Activated T-helper 1 cell treated with Interleukin-2 at 50 U/mL for 16 hours (primary cell): Measurements from ENCODE around the gene NUAK2.
"Not testable (repeated sequence)": the region's sequence is repeated elsewhere in the genome, so short reads cannot be mapped to it uniquely, and the experiment has no call there.

ENCODE experiments used
- DNase-seq: peaks from one replicate; pipeline ENCODE4 v3.0.0-alpha.2; 2020; ENCODE audit warnings: low read depth

NUAK2 gene

DNA sequence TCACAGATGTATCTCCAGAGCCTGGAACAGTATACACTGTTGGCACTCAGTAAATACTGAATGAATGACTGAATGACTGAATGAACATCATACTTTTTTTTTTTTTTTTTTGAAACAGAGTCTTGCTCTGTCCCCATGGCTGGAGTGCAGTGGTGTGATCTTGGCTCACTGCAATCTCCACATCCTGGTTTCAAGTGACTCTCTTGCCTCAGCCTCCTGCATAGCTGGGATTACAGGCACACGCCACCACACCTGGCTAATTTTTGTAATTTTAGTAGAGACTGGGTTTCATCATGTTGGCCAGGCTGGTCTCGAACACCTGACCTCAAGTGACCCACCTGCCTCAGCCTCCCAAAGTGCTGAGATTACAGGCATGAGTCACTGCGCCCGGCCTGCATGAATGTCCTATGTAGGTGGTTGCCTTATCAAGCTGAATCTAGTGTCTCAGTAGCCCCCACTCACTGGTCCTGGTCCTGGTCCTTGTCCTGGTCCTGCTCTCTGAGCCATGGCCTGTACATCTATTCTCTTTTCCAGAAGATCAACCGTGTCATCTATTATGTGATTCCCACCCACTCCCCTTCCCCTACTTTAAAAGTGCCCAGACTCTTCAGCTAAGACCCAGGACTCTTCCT is 23.9 kb downstream of the NUAK2 start:
- DNase-seq: not testable (repeated sequence)

DNA sequence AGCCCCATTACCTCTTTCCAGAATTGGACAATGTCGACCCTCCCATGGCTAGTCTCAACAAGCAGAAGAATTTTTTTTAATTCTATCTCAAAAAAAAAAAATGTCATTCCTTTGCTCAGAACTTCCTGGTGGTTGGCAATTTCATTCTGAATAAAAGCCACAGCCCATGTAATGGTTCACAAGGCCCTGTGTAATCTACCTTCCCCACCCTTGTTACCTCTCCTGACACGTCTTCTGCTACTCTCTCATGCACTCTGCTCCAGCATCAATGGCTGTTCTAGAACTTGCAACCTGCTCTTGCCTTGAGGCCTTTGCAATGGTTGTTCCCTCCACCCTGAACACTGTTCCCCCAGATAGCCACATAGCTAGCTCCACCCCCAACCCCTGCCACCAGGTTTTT is 25.4 kb downstream of the NUAK2 start:
- DNase-seq: no peak

DNA sequence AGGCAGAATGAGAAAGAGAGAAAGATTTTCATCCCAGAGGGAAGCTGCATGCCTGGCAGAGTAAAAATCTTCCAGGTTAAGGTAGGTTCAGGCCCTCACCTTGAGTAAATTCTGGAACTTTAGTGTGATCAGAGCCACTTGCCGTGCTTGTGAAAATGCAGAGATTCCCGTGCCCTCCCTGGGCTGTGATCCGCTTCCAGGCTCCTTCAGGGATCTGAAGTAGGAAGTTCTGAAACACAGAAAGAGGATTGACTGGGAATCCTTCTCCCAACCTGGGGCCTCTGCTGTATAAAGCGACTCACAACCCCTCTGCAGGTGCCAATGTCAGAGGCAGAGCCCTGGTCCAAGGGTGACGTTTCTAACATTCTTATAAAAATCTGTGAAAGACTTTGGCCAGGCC is 26.6 kb downstream of the NUAK2 start:
- DNase-seq: no peak

DNA sequence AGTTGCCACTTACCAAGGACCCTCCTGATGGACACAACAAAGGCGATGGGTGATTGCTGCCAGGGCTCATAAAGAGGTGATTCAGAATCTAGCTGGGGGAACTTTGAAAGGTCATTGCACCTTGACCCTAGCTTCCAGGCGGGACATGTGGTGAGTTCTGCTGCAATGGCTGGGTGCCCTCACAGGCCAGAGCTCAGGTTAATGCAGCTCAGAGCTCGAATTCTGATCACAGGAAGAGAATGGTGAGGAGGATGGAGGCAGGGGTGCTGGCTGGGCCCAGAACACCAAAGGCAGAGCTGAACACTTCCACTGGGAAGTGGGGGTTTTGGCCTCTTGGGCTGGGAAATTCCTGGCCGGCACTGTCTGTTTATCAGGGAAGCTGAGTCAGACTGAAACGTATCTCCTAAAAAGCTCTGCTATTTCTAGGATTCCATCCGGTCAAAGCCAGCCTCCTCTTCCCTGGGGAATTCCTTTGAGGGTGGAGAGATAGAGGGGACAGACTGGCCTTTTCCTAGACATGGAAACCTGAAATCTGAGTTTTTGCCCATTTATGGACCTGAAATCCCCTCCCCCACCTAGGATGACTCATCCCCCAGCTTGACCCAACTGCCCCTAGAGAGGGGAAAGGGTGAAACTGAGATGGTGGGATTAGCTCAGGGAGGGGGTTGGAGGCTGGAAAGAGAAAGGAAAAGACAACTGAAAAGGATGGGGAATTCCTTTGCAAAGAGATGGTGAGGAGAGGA is 27.2 kb downstream of the NUAK2 start:
- DNase-seq: no peak

DNA sequence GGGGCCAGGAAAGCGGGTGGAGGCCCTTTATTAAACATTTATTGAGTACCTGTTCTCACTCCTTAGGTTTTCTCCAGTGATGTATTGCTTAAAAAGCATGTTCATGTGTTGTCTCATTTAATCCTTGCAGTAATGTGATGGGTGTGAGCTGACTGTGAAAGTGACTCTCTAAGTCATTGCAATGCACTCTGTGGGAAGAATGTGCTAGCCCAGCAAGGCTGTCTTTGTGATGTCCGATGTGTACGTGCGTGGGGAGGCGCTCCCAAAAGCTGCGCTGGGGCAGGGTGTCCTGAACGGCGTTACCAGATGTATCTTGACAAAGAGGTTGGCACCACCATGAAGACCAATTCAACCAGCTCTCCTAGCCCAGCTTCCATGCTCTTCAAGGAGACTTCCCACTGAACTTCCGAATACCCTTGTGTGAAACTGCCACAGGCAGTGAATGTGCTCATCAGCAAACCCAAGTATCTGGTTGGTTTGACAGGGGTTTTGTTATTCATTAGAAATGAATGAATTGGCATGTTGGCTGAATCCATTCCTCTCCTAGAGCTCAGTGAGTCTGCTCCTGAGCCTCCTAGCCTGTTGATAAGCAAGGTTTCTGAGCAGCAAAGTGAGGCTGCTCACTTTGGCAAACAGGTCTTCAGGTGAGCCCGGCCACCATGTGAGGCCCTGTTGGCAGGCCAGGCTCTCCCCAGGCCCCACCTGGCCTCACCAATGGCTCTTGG is 28.0 kb downstream of the NUAK2 start:
- DNase-seq: no peak

DNA sequence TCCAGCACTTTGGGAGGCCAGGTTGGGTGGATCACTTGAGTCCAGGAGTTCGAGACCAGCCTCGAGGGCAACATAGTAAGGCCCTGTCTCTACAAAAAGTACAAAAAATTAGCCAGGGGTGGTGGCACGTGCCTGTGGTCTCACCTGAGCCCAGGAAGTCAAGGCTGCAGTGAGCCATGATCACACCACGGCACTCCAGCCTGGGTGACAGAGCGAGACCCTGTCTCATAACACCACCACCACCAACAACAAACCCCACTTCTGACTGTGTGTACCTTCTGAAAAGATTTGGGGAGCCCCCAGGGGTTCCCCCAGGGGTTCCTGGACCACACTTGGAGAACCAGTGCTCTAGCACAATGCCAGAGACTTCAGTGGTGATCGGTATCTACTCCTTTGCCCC is 29.9 kb downstream of the NUAK2 start:
- DNase-seq: no peak

DNA sequence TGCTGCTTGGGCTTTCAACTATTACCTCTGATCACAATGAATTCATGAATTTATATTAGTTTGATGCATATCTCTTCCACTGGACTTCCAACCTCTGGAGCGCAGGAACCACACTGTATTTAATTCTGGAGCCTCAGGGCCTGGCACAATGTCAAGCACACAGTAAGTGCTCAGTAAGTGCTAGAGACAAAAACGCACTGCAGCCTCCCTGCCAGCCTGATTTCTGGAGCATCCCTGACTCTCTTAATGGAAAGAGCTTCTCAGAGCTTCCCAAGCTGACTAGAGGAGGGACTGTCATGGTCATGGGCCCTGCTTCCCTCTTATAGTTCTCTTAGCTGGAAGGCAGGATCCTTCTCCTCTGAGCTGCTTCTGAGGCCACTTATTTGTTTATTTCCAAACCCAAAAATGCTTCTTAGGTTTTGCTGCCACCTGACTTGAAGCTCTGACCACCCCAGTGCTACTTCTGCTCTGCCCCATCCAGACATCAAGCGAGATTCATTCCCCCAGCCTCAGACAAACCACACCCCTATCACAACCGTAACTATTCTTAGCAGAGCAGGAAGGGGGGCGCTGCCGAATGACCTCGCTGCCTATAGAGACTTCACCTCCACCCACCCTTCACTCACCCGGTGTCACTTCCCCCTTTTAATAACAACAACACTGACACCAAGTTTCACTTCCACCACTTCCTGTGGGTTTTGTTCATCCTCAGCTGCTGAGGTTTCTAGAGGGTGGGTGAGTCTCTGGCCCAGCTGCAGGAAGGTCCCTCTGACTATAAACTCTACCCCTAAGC is 33.6 kb downstream of the NUAK2 start:
- peak; percentile 71 for DNase-seq

DNA sequence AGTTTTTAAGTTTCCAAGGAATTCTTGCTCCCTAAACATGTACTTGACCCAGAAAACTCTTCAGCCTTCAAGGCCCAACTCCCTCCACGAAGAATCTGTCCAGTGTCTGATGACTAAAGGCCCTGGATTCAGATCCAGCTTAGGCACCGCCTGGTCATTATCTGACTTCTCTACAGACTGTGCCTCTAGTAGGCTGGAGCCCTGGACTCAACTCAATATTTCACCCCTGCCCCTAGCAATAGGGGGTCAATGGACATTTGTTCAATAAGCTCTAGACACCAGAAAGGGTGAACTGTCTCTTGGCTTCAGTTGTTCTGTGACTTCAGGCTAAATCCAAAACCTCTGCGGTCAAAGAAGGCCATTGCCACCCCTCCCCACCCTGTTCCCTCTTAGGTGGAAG is 34.5 kb downstream of the NUAK2 start:
- DNase-seq: no peak

DNA sequence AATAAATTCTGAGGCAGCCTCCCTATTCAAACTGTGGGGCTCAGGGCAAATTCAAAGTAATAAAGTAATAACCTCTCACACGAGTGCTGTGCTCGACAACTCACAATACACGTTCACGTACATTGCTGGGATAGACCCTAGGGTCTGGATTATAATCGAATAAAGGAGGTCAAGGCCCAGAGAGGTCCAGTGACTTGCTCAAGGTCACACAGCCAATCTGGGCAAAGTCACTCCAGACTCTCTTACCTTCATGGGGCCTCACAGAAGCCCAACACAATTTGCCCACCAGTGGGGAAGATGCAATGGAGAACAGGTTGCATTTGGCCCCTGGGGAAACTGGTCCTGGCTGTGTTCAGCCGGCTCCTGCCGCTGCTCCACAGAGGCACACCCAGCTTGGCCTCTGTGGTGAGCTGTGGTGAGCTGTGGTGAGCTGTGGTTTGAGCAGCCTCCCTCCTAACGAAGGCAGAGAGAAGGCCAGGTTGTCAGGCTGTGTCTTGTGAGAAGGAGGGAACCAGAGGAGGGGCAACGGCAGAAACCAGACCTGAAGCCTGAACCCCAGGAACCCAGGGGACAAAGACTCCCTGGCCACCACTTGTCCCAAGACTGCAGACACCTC is 35.1 kb downstream of the NUAK2 start:
- peak; percentile 61 for DNase-seq

DNA sequence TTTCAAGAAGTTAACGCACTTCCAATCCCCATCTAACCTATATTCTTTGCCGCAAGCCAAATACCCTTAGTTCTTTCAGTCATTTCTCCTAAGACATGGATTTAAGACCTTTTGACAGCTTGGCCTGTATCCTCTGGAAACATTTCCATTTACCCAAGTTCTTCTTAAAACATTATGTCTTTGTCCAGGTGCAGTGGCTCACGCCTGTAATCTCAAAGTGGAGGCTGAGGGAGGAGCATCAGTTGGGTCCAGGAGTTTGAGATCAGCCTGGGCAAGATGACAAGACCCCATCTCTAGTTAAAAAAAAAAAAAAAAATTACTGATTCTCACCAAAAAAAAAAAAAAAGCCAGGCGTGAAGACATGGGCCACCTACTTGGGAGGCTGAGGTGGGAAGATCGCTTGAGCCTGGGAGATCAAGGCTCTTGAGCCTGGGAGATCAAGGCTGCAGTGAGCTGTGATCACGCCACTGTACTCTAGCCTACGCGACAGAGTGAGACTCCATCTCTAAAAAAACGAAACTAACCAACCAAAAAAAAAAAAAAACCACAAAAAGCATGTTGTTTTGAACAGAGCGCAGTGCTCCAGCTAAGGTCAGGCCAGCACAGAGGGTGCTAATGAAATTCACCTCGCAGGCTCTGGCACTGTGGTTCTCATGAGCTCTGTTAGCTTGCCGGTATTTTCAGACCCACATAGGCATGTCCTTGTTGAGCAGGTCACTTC is 36.0 kb downstream of the NUAK2 start:
- peak; percentile 44 for DNase-seq

DNA sequence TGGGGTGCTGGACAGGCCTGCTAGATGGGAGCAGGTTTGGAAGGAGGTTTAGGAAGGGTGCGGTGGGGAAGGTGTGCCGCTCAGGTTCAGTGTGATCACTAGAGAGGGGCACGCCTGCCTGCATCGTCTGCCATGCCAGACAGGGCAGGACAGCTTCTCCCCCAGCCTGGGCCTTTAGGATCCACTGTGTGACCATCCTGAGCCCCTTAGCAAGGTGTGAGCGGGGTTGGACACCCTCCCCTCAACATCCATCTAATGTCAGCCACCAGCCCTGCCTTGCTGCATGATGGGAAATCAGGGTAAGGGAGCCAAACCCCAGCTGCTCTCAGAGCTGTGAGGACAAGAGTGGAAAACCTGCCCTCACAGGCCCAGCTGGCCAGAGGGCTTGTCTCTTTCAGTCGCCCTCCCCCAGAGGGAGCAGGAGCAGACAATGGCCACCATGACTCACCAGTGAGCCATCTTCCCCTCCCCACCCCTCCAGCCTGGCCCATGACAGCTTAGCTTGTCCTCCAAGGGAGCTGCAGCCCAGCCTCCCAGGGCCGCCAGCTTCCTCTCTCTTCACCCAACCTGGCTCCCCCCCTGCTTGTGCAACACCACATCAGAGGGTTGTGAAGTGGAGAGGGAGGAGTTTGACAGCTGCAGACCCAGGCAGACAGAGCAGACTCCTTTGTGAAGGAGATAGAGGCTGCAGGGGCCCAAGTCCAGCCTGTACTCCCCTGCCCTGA is 37.0 kb downstream of the NUAK2 start:
- peak; percentile 89 for DNase-seq

DNA sequence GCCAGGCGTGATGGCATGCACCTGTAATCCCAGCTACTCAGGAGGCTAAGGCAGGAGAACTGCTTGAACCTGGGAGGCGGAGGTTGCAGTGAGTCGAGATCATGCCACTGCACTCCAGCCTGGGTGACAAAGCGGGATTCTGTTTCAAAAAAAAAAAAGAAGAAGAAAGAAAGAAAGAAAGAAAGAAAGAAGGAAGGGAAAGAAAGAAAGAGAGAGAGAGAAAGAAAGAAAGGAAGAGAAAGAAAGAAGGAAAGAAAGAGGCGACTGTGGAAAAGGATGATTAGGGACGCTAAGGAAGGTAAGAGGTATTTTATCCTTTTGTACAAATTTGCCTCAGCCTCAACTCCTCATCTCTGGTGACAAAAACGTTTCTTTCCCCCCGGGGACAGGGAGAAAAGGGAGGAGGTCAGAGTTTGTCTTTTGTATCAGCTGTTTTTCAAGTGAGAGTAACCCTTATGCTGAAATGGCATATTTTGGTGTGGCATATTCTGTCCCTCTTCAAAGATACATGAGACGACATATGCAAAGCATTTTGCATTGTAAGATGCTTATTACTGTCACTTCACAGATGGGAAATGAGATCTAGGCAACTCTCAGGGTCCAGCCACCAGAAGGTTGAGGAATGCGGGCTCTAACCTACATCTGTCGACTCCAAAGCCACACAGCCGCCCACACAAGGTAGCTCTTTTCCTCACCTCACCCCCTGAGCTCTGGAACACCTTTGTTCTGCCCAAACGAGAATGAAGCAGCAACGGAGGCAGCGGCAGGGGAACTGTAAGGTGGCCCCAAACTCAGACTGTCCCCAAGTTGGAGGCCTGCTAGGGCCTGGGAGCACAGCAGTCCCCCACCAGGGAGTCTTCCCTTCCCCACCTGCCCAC is 38.0 kb downstream of the NUAK2 start:
- no peak for DNase-seq

DNA sequence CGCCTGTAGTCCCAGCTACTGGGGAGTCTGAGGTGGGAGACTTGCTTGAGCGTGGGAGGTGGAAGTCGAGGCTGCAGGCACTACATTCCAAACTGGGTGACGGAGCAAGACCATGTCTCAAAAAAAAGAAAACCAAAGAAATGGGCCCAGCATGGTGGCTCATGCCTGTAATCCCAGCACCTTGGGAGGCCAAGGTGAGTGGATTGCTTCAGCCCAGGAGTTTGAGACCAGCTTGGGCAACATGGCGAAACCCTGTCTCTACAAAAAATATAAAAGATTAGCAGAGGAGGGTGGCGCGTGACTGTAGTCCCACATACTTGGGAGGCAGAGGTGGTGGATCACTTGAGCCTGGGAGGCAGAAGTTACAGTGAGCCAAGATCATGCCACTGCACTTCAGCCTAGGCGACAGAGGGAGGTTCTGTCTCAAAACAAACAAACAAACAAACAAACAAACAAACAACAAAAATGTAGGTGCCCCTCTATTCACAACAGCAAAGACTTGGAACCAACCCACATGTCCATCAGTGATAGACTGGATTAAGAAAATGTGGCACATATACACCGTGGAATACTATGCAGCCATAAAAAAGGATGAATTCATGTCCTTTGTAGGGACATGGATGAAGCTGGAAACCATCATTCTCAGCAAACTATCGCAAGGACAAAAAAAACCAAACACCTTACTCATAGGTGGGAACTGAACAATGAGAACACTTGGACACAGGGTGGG is 40.7 kb downstream of the NUAK2 start:
- DNase-seq: not testable (repeated sequence)

DNA sequence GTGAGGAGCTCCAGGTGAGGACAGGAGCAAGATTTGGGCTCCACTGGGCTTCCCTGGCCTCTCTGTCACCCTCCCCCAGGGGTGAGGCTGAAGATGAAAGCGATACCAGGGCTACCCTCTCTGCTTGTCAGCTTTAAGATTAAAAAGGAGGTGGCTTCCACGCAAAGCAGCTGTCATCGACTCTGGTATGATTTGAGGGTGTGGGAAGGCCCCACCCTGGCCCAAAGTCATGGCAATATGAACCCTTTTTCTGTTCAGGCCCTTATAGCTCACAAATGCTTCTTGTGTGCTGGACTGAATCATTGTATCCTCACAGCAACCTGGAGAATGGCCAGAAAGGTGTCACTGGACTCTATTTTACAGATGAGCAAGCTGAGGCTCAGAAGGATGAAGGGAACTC is 41.6 kb downstream of the NUAK2 start:
- DNase-seq: no peak

DNA sequence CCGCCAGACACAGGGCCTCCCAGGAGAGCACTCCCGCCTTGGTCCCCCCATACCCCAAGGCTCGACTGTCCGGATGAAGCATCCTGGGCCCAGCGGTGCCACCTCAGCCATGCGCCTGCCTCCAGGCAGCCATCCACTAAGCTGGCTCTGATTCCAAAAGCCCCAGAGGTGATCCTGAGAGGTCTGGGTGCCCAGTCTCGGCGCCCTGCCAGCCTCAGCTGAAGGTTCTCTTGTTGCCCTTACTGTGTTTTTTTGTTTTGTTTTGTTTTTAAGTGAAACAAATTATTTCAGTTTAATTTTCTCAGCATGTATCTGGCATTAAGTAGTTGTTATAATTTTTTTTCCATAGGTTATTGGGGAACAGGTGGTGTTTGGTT is 44.9 kb downstream of the NUAK2 start:
- no peak for DNase-seq

DNA sequence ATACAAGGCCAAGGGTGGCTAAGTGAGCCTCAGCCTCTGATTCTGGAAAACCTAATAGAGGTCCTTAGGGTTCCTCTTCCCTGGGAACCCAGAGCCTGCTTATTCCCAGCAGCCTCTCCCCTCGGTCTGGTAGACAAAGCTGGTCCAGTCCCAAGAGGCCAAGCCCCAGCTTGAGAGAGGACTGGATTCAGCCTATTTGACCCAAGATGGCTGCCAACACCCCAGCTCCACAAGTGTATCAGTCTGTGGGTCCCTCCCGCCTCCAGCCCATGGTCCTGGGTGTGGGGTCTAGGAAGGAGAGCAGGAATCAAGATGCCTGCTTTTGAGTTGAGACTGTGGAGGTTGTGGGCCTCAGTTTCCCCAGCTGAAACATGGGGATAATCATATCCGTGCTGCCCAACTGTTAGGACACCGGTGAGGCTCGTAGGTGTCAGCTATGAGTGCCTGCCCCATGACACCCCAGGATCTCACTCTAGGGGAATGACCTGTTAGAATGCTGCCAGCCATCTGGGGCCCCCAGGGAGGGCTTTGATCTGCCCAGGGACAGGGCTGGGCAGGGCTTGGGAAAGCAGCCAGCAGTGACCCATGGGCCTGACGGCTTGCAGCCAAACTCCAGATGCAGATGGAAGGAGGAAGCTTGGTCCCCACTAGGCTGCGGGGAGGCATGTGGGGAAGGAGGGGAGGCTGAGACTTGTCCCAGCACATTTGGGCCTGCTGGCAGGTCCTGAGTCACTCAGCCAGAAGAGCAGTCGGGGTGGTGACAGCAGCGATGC is 45.4 kb downstream of the NUAK2 start:
- DNase-seq: no peak

DNA sequence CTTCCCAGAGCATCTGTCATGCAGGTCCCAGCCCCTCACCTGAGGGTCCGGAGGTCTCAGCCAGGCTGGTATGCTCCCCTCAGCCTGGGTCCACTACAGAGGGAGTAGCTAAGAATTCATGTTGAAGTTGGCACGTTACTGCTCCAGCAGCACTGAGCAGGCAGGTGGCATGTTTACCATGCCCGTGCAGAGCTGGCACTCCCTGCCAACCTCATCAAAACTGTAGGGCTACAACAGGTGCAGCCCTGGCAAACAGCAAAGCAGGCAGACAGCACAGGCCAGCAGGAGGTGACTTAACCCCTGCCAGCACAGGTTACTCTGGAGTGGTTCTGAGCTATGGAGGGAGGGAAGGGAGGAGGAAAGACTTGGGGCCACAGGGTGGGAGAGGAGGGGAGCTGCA is 46.4 kb downstream of the NUAK2 start:
- peak; percentile 38 for DNase-seq

DNA sequence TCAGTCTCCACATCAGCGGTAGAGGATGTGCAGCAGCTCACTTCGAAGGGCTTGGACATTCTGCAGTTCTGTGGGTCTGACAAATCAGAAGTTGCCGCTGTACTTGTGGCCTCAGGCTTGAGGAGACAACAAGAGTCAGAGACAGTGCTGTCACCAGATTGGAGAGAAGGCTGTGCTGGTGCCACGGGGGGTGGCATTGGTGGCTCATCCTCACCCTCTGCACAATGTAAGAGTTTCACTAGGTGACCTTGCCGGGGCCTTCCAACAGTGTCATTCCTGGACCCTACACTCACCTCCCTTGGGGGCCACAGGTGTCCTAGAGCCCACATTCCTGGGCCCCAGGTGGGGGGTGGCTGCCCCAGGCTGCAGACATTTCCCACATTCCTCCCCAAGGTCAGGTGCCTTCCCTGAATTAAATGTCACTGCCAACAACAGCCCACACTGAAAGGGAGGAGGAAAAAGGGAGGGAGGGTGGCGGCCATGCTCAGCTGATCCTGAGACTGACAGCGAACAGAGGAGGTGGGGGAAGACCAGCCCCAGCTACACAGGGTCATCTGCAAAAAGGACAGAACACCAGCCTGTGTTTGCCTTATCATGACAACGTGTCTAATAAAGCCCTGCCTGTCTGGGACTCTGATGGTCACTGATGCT is 47.4 kb downstream of the NUAK2 start:
- DNase-seq: no peak
